Adrenal gland (tissue), 12 donors: ENCODE measurements around the gene DSCAML1. TPM values are rescaled to one million over a fixed set of nuclear protein-coding genes. Genes with fewer than 3 reads are reported as not detected.
A peak's percentile ranks its signal among the peaks of the same experiment; 100 is the strongest.

Experiments
- DNase-seq, 7 donors: peaks; one replicate each; pipeline ENCODE4 v3.0.0-alpha.2; 2019 to 2020
- H3K27ac ChIP-seq, 5 donors: fragments of 200-600 bp; sonication (generic) in 4 of 5; 1 replicate in 3 of 5; 2 replicates in 2 of 5; pipeline versions ENCODE4 v1.5.1 to v1.8.0; 2016 to 2020; ENCODE audit warnings: mild to moderate bottlenecking in 1 of 5
- H3K27me3 ChIP-seq: fragments of 200-600 bp; 2 replicates; pipeline ENCODE4 v1.8.0; 2021
- H3K36me3 ChIP-seq, 2 donors: fragments of 200-600 bp; replicated peaks in 1 of 2; 1 replicate in 1 of 2; 2 replicates in 1 of 2; pipeline versions ENCODE4 v1.5.1 to v1.8.0; 2018 to 2022
- H3K4me1 ChIP-seq, 2 donors: fragments of 200-600 bp; replicated peaks in 1 of 2; 1 replicate in 1 of 2; 2 replicates in 1 of 2; pipeline versions ENCODE4 v1.5.1 to v1.8.0; 2018 to 2021
- H3K4me3 ChIP-seq, 4 donors: fragments of 200-600 bp; sonication (generic) in 3 of 4; one replicate each; pipeline ENCODE4 v1.5.1; 2016 to 2018
- H3K9me3 ChIP-seq, 3 donors: fragments of 200-600 bp; sonication (generic) in 1 of 3; replicated peaks in 1 of 3; 1 replicate in 2 of 3; 2 replicates in 1 of 3; pipeline versions ENCODE4 v1.5.1 to v1.8.0; 2016 to 2021
- CTCF ChIP-seq, 6 experiments: fragments of 450-650 bp in 4 of 6; fragments of 200-600 bp in 2 of 6; sonication (generic) in 1 of 6; IDR thresholded peaks; 1 replicate in 5 of 6; 2 replicates in 1 of 6; pipeline versions ENCODE4 v1.5.1 to v1.8.0; 2016 to 2021; ENCODE audit warnings: antibody characterized with exemption in 6 of 6, mild to moderate bottlenecking in 2 of 6, moderate library complexity in 1 of 6
- POLR2A ChIP-seq, 2 donors: fragments of 450-650 bp; IDR thresholded peaks; one replicate each; pipeline ENCODE4 v1.6.1; 2017; ENCODE audit warnings: antibody characterized with exemption in 2 of 2, mild to moderate bottlenecking in 2 of 2, moderate library complexity in 1 of 2
- WGBS, 4 donors: extraction: QIAGEN DNeasy Blood & Tissue Kit in 2 of 4; methylation state at CpG; one replicate each; pipeline versions ENCODE4 v1.1.5 to v1.1.7; 2013 to 2017; 5-methylcytosine and 5-hydroxymethylcytosine counted together
- intact Hi-C, 2 donors: fragments of 100-400 bp; cut with DNase I; formaldehyde crosslinking; loops; one replicate each; pipeline versions ENCODE4 v1.14.1 to v1.15.0; 2022 to 2023
- polyA plus RNA-seq, 3 donors: library from polyadenylated mRNA; stranded (reverse); fragments of 200-250 nt in 2 of 3; fragments of 350-450 nt in 1 of 3; fragmentation: Illumina TruSeq in 1 of 3; extraction: RNeasy Lipid Tissue Mini Kit (QIAGEN cat#74804) in 1 of 3; gene quantifications; one replicate each; pipeline ENCODE4 v1.2.3, GENCODE V29; 2013 to 2014
- total RNA-seq, 9 donors: library from RNA; depleted of rRNA in 4 of 9; stranded (reverse); fragments of >200 nt in 4 of 9; fragments of 120-200 nt in 1 of 9; fragmentation: NEBNext Ultra II Directional in 1 of 9; extraction: Animal tissue kit (Norgen Biotek cat#: 25700) in 1 of 9; gene quantifications; one replicate each; pipeline versions ENCODE4 v1.1.0 to v1.2.4, GENCODE V29; 2013 to 2023
- donor health status: healthy with polysubstance abuse.
- donor health status: Bipolar disorder and iron deficiency.
- donor health status: DM: yes; HTN: yes; CAD: no.
- donor health status: DM: no; HTN: no; CAD: no.
- donor health status: DM: no; HTN: no; CAD: no.
- donor health status: DM: yes; HTN: yes; CAD: no.

The DSCAML1 gene
- total and polyA plus RNA-seq, 12 donors, result 0.09 to 1.9 (median 0.55) TPM; not detected in 1

GRCh38 chr11:117625237-117625636, 171.8 kb downstream of the DSCAML1 start:
- intact Hi-C loops, result no loop called here
- H3K9me3 ChIP-seq, result no peaks in the 10 kb centered on the region
- H3K4me1 ChIP-seq, result no peaks in the 10 kb centered on the region
- TF ChIP-seq POLR2A (IDR thresholded peaks at IDR 0.05) (no peak), CTCF (IDR thresholded peaks at IDR 0.05) (no peak)
- 21 to 40% (median 34%) methylated on average over 4 of the region's 4 CpGs for WGBS, 4 donors
- DNase-seq, result peak in 1 of 7 donors; percentile 13
- no peak overlapping the region for H3K4me3 ChIP-seq
- H3K27me3 ChIP-seq, result no peaks in the 10 kb centered on the region
- H3K27ac ChIP-seq, result no peak overlapping the region
- H3K36me3 ChIP-seq, result no peaks in the 10 kb centered on the region

- 69 to 86% (median 81%) methylated on average over 2 of the region's 2 CpGs for WGBS, 4 donors
- intact Hi-C loops, result no loop called here
Observed at GRCh38 chr11:117623831-117624271, 173.2 kb downstream of the DSCAML1 start.

GRCh38 chr11:117621226-117621625, 175.8 kb downstream of the DSCAML1 start:
- Histone ChIP-seq H3K27ac (no peak overlapping the region), H3K27me3 (no peaks in the 10 kb centered on the region), H3K36me3 (no peaks in the 10 kb centered on the region), H3K4me3 (no peak overlapping the region), H3K9me3 (no peaks in the 10 kb centered on the region), H3K4me1 (no peaks in the 10 kb centered on the region)
- no peak for DNase-seq
- peak in 2 of 6 experiments; percentile 12 to 38 for TF ChIP-seq CTCF (IDR thresholded peaks at IDR 0.05)
- no peak for TF ChIP-seq POLR2A (IDR thresholded peaks at IDR 0.05)
- intact Hi-C loops, result no loop called here

More at GRCh38 chr11:117623831-117624271, 173.2 kb downstream of the DSCAML1 start:
- Histone ChIP-seq H3K4me3 (no peak overlapping the region), H3K9me3 (no peaks in the 10 kb centered on the region), H3K27ac (no peak overlapping the region), H3K36me3 (no peaks in the 10 kb centered on the region), H3K4me1 (no peaks in the 10 kb centered on the region), H3K27me3 (no peaks in the 10 kb centered on the region)
- TF ChIP-seq CTCF (IDR thresholded peaks at IDR 0.05), result no peak
- TF ChIP-seq POLR2A (IDR thresholded peaks at IDR 0.05), result no peak
- DNase-seq, result no peak

- WGBS, 4 donors, result 52 to 90% (median 69%) methylated on average over 1 of the region's 1 CpG
Observed at GRCh38 chr11:117620659-117621058, 176.4 kb downstream of the DSCAML1 start.

More at GRCh38 chr11:117620659-117621058, 176.4 kb downstream of the DSCAML1 start:
- H3K27me3 ChIP-seq, result no peaks in the 10 kb centered on the region
- no peak overlapping the region for H3K27ac ChIP-seq
- TF ChIP-seq POLR2A (IDR thresholded peaks at IDR 0.05) (no peak), CTCF (IDR thresholded peaks at IDR 0.05) (no peak)
- H3K9me3 ChIP-seq, result no peaks in the 10 kb centered on the region
- intact Hi-C loops, result no loop called here
- no peaks in the 10 kb centered on the region for H3K36me3 ChIP-seq
- H3K4me3 ChIP-seq, result no peak overlapping the region
- H3K4me1 ChIP-seq, result no peaks in the 10 kb centered on the region
- DNase-seq, result no peak
